Measurements from ENCODE around the gene ATP11B. TPM values are rescaled to one million over a fixed set of nuclear protein-coding genes. Genes with fewer than 3 reads are reported as not detected.
A peak's percentile ranks its signal among the peaks of the same experiment; 100 is the strongest.

ATP11B gene
- total RNA-seq, 1 experiment from 2014 or later: 84.0 TPM

GRCh38 chr3:182787302-182788036, 5.8 kb upstream of the ATP11B start:
- Mint-ChIP-seq H3K27ac (ENCODE audit: unreplicated experiment) (no peak overlapping the region), H3K27me3 (ENCODE audit: unreplicated experiment) (no peaks in the 10 kb centered on the region), H3K9me3 (ENCODE audit: low read depth, unreplicated experiment) (no peaks in the 10 kb centered on the region), H3K4me3 (ENCODE audit: low read depth, unreplicated experiment) (no peak overlapping the region), H3K36me3 (ENCODE audit: insufficient read depth, unreplicated experiment) (peaks cover 4% of the 10 kb centered on the region), H3K4me1 (ENCODE audit: low read depth, unreplicated experiment) (no peaks in the 10 kb centered on the region)
- CTCF ChIA-PET: no interaction called here
- intact Hi-C loops (cut with micrococcal nuclease; ENCODE audit: unreplicated experiment): no loop called here
- no TSS peak for BruUV-seq (replicated peaks)
- TF ChIP-seq, protein P1, sequence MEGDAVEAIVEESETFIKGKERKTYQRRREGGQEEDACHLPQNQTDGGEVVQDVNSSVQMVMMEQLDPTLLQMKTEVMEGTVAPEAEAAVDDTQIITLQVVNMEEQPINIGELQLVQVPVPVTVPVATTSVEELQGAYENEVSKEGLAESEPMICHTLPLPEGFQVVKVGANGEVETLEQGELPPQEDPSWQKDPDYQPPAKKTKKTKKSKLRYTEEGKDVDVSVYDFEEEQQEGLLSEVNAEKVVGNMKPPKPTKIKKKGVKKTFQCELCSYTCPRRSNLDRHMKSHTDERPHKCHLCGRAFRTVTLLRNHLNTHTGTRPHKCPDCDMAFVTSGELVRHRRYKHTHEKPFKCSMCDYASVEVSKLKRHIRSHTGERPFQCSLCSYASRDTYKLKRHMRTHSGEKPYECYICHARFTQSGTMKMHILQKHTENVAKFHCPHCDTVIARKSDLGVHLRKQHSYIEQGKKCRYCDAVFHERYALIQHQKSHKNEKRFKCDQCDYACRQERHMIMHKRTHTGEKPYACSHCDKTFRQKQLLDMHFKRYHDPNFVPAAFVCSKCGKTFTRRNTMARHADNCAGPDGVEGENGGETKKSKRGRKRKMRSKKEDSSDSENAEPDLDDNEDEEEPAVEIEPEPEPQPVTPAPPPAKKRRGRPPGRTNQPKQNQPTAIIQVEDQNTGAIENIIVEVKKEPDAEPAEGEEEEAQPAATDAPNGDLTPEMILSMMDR (IDR thresholded peaks at IDR 0.05; ENCODE audit: unreplicated experiment): no peak
- DNase-seq: no peak

DNA sequence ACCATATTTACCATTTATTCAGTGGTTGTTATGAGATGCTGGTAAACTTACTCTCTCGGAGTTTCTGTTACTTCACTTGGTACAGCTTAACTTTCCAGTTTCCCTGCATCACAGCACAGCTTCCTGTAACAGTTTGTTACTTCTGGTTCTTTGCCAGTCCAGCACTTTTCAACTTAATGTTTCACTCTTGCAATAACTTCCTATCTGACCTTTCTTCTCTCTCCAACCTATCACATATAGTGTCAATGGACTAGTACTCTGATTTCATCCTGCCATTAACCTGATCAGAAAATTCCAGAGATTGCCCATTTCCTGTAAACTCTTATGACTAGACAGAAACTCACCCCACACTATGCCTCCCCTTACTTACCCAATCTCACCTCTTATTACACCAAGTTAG, 3.9 kb upstream of the ATP11B start:
- no peak overlapping the region for H3K4me3 Mint-ChIP-seq (ENCODE audit: low read depth, unreplicated experiment)
- H3K9me3 Mint-ChIP-seq (ENCODE audit: low read depth, unreplicated experiment): no peaks in the 10 kb centered on the region
- CTCF ChIA-PET: no interaction called here
- BruUV-seq (replicated peaks): no TSS peak
- intact Hi-C loops (cut with micrococcal nuclease; ENCODE audit: unreplicated experiment): no loop called here
- no peak for DNase-seq
- no peaks in the 10 kb centered on the region for H3K27me3 Mint-ChIP-seq (ENCODE audit: unreplicated experiment)
- TF ChIP-seq, protein P1 (IDR thresholded peaks at IDR 0.05; ENCODE audit: unreplicated experiment): no peak
- H3K27ac Mint-ChIP-seq (ENCODE audit: unreplicated experiment): no peak overlapping the region
- peaks cover 21% of the 10 kb centered on the region for H3K36me3 Mint-ChIP-seq (ENCODE audit: insufficient read depth, unreplicated experiment)
- H3K4me1 Mint-ChIP-seq (ENCODE audit: low read depth, unreplicated experiment): no peaks in the 10 kb centered on the region

DNA sequence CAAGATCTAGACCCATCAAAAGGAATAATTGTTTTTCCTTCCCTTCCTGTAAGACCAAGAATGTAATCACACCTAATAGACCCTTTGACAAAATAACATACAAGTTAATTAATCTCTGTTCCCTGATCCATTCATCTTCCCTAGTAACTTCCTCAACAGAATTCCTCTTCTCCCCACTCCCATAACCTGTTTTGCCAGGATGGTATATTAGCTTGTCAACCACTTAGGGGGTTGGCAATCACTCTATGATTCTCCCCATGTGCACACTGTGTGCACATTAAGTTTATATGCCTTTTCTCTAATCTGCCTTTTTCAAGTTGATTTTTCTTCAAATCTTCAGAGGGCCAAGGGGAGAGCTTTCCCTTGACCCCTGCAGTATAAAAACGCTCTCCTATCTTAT, 2.7 kb upstream of the ATP11B start:
- H3K27ac Mint-ChIP-seq (ENCODE audit: unreplicated experiment): no peak overlapping the region
- no peak for DNase-seq
- intact Hi-C loops (cut with micrococcal nuclease; ENCODE audit: unreplicated experiment): no loop called here
- H3K27me3 Mint-ChIP-seq (ENCODE audit: unreplicated experiment): no peaks in the 10 kb centered on the region
- CTCF ChIA-PET: no interaction called here
- H3K4me1 Mint-ChIP-seq (ENCODE audit: low read depth, unreplicated experiment): peaks cover 7% of the 10 kb centered on the region
- BruUV-seq (replicated peaks): no TSS peak
- TF ChIP-seq, protein P1 (IDR thresholded peaks at IDR 0.05; ENCODE audit: unreplicated experiment): no peak
- H3K36me3 Mint-ChIP-seq (ENCODE audit: insufficient read depth, unreplicated experiment): peaks cover 34% of the 10 kb centered on the region
- no peak overlapping the region for H3K4me3 Mint-ChIP-seq (ENCODE audit: low read depth, unreplicated experiment)
- H3K9me3 Mint-ChIP-seq (ENCODE audit: low read depth, unreplicated experiment): no peaks in the 10 kb centered on the region

- no TSS peak for BruUV-seq (replicated peaks)
- TF ChIP-seq, protein P1 (IDR thresholded peaks at IDR 0.05; ENCODE audit: unreplicated experiment): peak; percentile 8
- Mint-ChIP-seq H3K27ac (ENCODE audit: unreplicated experiment) (peak overlapping the region; percentile 71), H3K4me1 (ENCODE audit: low read depth, unreplicated experiment) (peaks cover 26% of the 10 kb centered on the region), H3K9me3 (ENCODE audit: low read depth, unreplicated experiment) (no peaks in the 10 kb centered on the region), H3K4me3 (ENCODE audit: low read depth, unreplicated experiment) (peak overlapping the region; percentile 90), H3K36me3 (ENCODE audit: insufficient read depth, unreplicated experiment) (peaks cover 34% of the 10 kb centered on the region), H3K27me3 (ENCODE audit: unreplicated experiment) (no peaks in the 10 kb centered on the region)
- DNase-seq: peak; percentile 63
- intact Hi-C loops (cut with micrococcal nuclease; ENCODE audit: unreplicated experiment): loop anchor here (2.0 kb wide), 2 partner anchors 37 to 79 kb away; no protein-coding TSS in a partner anchor
- CTCF ChIA-PET: interaction anchor here (0.7 to 3.0 kb wide), 5 partner anchors 40 to 80 kb away, joined by 3 to 22 read pairs (median 6); no protein-coding TSS in a partner anchor
Measured at GRCh38 chr3:182793663-182794454, 555 bp downstream of the ATP11B start.

All from Calu3 (cell line).